ENCODE results near the gene TMEM132C. TPM values are rescaled to one million over a fixed set of nuclear protein-coding genes. Genes with fewer than 3 reads are reported as not detected.
"Not testable (repeated sequence)": the region's sequence is repeated elsewhere in the genome, so short reads cannot be mapped to it uniquely, and the experiment has no call there.

Gene TMEM132C
- total RNA-seq, 1 experiment from 2014 or later = not detected

DNA sequence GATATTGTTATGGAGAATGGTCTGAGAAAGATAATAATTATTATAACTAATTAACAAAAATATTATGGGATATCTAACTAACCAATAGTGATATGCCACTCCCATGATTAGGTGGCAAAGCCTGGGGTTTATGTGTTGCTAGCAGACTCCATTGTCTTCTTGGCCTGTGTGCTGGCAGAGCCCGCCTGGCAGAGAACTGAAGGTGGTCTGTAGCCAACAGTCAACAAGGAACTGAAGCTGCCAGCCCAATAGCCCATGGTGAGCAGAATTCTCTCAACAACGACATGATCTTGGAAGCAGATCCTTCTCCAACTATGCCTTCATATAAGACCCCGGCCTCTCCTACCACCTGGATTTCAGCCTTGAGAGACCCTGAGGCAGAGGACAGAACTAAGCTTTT is 298.0 kb downstream of the TMEM132C start:
- no peak for DNase-seq (ENCODE audit: low read depth)

DNA sequence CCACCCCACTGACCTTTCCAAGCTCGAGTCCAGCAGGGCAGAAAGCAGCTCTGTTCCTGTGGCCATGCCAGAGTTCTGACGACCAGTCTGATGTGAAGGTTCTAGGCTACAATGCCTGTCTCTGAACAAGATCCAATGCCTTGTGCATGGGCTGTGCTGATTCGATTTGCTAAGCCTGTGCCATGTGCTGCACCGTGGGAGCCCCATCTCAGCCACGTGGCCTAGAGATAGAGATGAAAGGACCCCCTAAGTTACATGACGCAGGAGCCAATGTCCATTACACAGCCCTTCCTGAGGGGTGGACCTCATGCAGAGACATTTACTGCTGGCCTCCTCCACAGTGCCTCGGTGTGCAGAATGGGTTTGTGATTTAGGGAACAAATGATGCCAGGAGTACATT is 300.8 kb downstream of the TMEM132C start:
- DNase-seq (ENCODE audit: low read depth) = no peak

DNA sequence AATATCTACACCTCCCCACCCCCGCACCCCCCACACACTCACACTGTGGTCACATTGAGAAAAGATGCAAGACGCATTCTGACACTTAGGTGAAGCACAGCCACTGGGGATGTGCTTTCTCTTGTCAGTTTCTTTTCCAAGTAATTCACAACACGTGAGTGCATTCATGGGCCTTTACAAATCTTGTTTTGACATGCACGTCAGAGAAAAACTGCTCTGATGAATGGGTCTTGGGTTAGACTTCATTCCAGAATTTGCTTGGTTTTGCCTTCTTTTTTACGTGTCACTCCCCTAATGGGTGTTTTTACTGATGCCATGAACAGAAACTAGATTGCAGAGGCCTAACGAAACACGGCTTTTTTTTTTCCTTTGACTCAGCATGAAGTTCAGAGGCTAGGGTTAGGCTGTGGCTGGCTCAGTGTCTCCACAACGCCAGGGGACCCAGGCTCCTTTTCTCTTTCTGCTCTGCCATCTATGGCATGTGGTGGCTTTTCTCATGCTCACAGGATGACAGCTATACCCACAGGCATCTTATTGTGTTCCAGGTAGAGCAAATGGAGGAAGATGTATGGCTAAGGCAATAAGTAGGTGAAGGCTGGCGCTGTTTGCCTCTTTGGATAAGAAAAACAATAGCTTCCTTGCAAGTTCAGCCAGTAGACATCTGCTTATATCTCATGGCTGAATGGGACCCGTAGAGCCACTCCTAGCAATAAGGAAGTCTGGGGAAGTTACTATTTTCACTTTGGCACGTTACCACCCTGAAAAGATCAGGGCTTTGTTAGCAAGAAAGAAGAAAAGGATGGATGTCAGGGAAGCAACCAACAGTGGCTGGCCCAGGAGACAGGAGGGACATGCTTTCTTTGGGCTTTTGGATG is 303.5 kb downstream of the TMEM132C start:
- DNase-seq (ENCODE audit: low read depth) = no peak

DNA sequence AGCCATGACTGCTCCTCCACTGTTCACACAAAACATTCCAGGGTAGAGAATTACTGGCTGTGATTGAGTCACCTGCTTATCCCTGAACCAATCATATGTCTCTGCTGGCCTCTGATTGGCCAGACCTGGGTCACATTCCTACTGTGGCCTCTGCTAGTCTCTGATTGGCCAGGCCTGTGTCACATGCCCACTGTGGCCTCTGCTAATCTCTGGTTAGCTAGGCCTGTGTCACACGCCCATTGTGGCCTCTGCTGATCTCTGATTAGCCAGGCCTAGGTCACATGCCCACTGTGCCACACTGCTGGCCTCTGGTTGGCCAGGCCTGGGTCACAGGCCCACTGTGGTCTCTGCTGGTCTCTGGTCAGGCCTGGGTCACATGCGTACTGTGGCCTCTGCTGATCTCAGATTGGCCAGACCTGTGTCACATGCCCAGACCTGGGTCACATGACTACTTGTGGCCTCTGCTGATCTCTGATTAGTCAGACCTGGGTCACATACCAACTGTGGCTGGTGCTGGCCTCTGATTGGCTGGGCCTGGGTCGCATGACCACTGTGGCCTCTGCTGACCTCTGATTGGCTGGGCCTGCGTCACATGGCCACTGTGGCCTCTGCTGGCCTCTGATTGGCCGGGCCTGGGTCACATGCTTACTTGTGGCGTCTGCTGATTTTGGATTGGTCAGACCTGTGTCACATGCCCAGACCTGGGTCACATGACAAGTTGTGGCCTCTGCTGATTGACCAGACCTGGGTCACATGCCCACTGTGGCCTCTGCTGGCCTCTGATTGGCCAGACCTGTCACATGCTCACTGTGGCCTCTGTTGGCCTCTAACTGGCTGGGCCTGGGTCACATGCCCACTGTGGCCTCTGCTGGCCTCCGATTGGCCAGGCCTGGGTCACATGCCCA is 305.2 kb downstream of the TMEM132C start:
- peak; percentile 1 for DNase-seq (ENCODE audit: low read depth)

DNA sequence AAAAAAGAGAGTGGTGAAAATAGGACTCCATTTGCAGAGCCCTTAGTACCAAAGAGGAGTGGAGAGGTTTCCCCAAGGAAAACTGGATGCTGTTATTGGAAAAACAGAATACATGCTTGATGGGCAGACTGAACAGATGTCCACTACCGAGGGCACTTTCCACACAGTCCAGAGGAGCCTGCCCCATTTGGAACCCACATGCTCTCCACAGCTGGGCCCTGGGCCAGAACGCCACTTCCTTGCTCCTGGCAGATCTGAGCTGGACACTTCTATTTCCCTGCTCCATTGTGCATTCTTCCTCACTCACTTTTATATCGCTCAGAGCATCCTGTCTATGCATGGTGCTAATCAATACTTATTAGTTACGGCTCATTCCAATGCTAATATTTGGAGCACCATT is 306.9 kb downstream of the TMEM132C start:
- no peak for DNase-seq (ENCODE audit: low read depth)

DNA sequence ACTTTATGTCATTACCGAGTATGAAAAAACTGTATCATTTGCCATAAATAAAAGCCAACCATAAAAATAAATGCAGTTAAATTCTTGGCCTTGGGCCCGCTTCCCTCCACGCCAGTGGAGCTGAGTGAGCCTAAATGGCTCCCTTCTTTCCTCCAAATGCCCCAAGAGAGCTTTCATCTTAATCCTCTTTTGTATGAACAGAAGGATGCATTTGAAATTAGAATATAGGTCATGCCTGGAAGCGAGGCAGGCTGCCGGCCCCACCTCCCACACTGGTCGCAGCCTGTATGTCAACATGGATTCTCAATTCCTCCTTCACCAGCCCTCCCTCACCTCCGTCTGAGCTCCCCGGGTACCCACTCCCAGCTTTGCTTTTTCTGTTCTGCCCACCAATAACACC is 311.1 kb downstream of the TMEM132C start:
- no peak for DNase-seq (ENCODE audit: low read depth)

DNA sequence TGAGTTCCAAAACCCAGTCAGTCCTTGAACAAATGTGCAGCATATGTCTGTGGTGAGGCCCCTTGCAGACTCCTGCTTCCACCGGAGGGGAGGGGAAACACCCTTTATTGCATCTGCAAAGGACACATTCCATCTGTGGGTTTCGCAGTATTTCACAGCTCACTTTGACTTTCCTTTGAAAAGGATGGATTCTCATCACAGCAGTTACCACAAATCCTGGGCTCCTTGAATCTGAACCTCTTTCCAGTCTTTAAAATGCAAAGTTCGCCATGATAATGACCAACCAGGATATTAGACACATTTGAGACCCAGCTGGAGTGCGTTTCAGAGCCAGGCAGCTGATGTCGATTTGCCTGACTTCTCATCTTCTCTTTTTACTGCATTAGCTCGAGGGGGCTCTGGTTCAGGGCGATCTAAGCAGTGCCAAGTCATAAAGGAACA is 314.4 kb downstream of the TMEM132C start:
- no peak for DNase-seq (ENCODE audit: low read depth)

DNA sequence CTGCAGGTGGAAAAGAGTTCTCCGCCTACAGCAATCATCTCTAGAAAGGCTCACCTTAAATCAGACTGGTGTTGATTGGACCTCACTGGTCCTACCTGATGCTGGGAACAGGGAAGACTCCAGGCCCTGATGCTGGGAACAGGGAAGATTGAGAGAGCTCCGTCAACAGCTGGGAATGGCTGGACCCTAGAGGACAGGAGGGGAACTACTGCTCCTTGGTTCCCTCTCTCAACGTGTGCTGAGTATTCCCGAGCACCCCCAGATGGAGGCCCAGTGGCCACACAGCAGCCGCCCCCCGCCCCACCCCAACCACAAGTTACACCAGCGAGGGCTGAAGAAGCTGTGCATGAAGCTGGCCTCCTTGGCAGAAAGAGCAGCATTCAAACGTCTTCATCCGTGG is 316.5 kb downstream of the TMEM132C start:
- no peak for DNase-seq (ENCODE audit: low read depth)

DNA sequence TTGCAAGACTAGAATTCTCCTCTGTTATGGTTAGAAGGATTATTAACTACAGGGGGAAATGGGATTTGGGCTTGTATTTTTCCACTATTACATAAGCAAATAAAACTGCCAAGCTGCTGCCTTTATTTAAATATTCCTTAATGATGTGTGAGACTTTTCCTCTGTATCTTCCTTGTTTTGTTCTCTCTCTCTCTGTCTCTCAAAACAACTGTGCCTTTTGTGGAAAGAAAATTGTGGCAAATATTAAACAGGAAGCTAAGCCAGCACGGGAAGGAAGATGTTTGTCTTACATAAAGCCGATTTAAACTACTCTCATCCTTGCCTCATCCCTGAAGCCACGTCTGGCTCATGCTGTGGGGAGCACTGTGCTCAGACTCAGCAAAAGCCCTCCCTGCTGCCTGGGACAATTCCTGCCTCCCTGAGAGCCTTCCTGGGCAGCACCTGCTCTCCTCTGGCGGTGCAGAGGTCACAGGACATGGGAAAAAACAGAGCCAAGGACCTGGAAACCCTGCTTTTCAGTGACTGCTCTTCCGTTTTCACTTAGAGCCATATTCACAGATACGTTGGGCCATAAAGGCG is 319.6 kb downstream of the TMEM132C start:
- DNase-seq (ENCODE audit: low read depth) = no peak

DNA sequence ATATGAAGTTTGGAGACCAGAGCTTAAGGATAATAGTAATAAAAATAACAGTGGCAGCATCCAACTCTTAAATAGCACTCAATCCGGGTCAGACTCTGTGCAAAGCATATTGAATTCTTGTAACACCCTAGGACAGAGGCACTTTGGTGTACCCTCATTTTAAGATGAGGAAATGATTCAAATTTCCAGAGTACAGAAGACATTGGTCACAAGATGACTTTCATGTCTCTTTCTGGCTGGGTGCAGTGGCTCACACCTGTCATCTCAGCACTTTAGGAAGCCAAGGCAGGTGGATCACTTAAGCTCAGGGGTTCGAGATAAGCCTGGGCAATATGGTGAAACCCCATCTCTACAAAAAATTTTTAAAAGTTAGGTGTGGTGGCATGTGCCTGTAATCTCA is 320.9 kb downstream of the TMEM132C start:
- DNase-seq (ENCODE audit: low read depth) = no peak

DNA sequence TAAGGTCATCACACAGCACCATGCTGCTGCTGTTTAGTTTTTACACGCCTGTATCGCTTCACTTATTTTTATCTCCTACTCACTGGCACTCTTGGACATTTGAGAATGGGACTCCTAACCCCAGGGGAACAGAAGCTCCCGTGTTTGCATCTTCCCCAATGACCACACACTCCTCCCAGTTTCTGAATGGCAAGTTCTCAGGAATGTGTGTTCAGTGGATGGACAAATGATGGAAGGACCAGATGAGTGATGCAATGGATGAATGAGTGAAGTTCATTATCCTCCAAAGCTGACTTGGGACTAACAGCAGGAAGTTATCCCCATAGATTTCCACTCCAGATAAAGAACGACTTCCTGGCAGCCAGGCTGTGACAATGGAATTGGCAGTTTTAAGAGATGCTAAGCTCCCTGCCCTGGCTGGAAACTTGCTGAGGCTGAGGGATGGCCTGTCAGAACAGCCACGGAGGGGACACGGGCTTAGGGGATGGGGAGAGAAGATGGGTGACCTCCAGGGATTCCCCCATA is 325.3 kb downstream of the TMEM132C start:
- DNase-seq (ENCODE audit: low read depth) = no peak

DNA sequence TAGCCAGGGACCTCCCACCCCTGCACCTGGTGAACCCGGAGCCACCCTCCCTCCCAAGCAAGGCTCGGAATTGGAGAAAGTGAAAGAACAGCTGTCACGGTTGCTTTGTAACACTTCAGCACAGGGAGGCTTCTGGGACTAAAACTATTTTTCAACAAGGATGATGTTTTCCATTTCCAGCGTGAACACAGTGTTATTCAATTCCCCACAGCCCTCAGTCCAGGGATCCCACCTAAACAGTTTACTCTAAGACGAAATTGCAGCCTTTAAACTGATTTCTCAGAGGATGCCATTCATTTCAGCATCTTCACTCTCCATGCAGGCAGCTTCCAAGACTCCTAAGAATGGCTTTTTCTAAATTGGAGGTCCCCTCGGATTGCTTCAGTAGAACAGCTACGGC is 327.6 kb downstream of the TMEM132C start:
- DNase-seq (ENCODE audit: low read depth) = no peak

DNA sequence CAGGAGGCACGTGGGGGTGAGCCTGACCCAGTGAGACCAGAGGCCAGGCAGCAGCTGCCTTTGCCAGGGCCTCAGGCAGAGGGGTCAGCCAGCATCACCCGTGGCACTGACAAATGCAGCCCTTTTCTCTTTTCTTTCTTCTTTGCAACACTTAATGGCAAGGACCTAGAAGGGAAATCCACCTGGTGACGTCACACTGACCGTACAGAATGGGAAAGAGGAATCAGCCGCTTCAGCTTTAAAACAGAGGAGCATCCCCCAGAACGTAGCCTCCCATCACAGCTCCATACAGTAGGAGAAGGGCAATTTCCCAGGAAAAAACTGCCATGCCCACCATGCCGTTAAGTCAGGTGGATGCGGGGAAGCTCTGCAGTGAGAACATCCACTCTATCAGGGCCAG is 328.6 kb downstream of the TMEM132C start:
- no peak for DNase-seq (ENCODE audit: low read depth)

DNA sequence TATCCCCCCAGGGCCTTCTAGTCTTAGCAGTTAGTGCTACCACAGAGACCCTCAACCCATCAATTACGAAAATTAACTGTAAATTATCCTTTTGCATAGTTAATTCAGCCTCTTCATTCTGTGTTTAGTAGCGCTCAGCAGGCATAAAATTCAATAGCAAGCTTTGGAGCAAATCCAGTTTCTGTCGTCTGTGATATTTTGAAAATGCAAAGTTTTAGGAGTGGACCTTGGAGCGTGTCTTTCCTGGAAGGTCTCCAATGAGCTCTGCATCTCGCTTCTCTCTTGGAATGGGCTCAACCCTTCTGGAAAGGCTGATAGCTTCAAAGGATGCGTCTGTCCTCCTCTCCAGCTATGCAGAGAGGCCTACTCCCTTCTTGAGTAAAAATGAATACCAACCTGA is 333.9 kb downstream of the TMEM132C start:
- no peak for DNase-seq (ENCODE audit: low read depth)

DNA sequence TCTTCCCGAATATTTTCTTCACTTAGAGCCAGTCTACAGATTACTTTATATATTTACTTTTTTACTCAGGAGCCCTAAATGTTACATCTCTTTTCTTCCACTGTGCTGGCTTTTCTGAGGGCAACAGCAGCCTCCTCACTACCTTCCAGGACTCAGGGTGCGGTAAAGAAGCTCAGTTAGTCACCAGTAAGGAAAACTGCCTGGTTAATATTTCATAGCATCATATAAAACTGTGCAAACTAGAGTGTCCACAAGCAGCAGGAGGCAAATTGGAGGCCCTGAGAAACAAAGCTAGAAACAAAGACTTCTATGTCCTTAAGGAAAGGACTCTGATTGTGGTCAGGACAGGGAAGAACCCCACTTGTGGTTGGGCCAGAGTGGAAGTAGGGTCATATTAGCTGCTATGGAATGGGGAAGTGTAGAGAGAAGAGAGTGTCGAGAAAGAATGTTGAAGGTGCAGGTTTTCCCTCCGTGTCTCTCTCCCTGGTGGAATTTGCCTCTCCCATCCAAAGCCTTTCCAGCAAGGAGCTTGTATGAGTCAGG is 336.7 kb downstream of the TMEM132C start:
- DNase-seq (ENCODE audit: low read depth) = no peak

DNA sequence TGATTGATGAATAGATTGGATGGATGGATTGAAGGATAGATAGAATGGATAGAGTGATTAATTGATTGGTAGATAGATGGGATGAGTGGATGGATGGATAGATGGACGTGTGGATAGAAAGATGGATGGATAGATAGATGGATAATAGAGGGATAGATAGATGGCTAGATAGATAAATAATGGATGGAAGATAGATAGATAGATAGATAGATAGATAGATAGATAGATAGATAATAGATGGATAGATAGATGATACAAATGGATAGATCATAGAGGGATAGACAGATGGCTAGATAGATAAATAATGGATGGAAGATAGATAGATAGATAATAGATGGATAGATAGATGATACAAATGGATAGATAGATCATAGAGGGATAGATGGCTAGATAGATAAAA is 337.2 kb downstream of the TMEM132C start:
- DNase-seq (ENCODE audit: low read depth) = not testable (repeated sequence)

DNA sequence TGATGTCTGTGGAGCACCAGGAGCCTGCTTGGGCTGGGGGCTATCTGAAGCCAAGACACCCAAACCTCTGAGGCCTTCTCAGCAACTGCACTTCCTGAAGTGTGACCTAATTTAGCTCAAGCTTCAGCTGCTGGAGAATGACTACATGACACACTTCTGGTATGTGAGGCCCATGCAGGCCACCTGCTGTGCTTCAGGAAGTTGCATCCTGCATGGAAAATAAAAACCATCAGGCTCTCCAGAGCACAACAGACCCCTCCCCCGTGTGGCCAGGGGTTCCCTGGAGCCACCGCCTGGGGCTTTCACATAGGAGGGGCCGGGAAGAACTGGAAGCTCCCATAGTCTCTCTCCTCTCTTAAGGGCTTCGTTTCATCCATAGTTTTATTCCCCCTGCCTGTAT is 339.1 kb downstream of the TMEM132C start:
- no peak for DNase-seq (ENCODE audit: low read depth)

DNA sequence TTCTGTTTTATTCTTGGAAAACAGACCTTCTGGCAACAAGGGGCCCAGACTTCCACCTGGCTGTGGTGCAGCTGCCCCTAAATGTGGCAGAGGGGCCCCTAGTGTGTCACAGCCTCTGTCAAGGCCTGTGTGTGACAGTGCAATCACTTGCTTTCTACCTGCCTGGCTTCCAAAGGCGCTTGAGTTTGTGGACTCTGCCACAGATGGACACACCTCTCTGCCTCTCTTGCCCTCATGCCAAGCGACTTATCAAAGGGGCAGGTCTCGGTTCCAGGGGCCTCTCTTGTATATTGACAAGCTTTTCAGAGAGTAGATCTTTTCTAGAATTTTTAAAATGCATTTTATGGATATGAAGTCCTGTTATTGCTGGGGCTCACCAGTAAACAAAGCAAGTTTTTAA is 339.6 kb downstream of the TMEM132C start:
- no peak for DNase-seq (ENCODE audit: low read depth)

DNA sequence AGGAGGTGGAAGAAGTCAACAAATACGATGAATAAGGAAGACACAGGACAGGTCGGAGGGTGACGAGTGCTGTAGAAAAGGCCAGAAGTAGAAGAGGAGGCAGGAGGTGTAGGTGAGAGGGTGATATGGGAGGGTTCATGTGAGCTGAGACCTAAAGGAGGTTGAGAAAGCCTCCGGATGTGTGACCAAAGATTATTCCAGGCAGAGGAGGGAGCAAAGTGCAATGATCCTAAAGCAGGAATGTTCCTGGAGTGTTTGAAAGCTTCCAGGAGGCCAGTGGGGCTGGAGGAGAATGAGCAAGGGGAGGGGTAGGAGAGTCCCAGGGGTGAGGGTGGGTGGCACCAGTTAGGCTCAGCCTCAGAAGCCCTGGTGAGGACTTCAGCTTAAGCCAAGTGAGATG is 340.0 kb downstream of the TMEM132C start:
- DNase-seq (ENCODE audit: low read depth) = no peak

DNA sequence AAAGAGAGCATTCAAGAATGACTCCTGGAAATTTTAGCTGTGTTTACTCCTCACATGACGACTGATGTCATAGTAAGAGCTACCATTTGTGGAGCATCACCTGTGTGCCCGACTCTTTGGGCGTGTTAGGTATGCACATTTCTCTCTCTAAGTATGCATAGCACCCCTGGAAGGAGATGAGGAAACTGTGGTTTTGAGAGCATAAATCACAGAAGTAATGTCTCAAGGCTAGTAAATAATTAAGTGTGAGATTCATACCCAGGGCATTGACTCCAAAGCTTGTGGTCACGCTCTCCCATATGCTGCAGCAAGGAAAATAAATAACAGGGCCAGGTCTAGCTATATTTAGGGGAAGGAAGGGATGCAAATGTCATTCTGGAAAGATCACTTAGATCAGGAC is 340.7 kb downstream of the TMEM132C start:
- DNase-seq (ENCODE audit: low read depth) = no peak

DNA sequence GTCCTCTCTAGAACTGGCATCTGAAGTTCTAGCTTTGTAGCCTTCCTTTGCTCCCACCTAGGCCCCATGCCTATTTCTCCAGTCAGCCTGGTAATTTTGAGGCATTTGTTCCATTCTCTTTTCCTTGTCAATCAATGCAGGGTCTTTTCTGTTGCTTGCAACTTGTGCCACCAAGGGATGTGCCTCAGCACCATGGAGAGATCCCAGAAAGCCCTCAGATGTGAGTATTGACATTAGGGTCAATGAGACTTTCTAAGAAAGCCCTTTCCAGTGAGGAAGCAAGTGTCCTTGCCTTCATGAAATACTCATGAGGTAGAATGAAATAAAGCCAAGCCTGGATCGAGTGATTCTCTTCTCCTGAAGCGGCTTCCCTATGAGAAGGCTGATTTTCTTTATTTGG is 342.9 kb downstream of the TMEM132C start:
- no peak for DNase-seq (ENCODE audit: low read depth)

DNA sequence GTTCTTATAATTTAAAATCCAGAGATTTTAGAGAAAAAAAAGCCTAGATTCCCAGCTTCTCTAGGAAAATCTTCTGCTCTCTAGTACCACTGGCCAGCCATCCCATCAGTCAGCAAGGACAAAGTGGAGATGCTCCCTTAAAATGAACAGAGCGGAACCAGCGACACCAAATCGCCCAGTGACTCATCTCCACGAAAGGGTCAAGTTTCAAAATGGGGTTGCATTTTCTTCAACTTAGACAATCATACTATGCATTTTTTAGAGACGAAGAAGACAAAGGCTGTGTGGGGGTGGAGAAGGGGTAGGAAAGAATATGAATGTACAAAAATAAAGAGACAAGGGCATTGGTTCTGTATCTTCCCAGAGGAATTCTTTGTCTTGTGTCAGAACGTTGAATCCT is 344.8 kb downstream of the TMEM132C start:
- no peak for DNase-seq (ENCODE audit: low read depth)

All from RPMI7951 (cell line).